HG02973 (cell line): ENCODE results near the gene CHD3.
A peak's percentile ranks its signal among the peaks of the same experiment; 100 is the strongest.
"Not testable (repeated sequence)": the region's sequence is repeated elsewhere in the genome, so short reads cannot be mapped to it uniquely, and the experiment has no call there.

Experiments
- ATAC-seq: cut with Tn5 transposase; IDR thresholded peaks from one replicate; pipeline ENCODE4 v1.9.1; 2021; ENCODE audit warnings: moderate library complexity; ENCODE audit not compliant: unreplicated experiment

The CHD3 gene

DNA sequence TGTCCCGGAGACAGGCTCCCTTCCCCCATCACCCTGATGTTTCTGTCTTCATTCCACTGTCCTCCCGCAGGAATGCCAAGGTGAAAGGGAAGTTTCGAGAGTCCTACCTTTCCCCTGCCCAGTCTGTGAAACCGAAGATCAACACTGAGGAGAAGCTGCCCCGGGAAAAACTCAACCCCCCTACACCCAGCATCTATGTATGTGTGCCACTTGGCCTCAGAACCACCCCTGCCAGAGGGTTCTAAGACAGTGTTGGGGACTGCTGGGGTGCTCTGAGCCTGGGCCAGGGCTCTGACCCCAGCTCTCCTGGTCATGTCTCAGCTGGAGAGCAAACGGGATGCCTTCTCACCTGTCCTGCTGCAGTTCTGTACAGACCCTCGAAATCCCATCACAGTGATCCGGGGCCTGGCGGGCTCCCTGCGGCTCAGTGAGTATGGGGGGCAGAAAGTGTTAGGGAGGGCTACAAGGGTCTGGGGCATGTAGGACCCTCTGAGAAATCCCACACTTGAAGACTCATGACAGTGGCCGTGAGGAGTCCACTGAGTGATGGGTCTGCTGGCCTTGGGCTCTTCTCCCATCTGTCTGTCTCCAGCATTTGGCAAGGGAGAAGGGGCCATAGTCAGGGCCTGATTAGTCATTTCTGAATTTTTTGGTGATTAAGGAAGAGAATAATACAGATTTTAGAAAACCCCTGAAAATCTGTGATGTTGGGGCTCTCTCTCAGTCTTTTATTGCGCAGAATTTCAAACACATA lies 38.7 kb upstream of the CHD3 start:
- ATAC-seq: no peak

GRCh38 chr17:7850701-7851437 lies 37.7 kb upstream of the CHD3 start:
- no peak for ATAC-seq

- ATAC-seq: peak; percentile 57
Measured at GRCh38 chr17:7851438-7852261, 36.9 kb upstream of the CHD3 start.

DNA sequence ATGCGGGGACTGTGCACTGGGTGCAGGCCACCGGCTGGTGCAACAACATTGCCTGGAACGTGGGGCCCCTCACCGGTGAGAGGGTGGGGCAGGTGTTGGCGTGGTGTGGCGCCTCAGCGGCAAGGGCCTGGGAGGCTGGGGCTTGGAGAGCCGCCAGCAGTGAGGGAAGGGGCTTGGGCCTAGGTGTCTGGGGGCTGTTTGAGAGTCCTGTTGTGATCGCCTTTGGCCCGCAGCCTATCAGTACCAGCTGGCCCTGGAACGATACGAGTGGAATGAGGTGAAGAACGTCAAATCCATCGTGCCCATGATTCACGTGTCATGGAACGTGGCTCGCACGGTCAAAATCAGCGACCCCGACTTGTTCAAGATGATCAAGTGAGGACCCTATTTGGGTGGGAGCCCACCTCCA lies 36.3 kb upstream of the CHD3 start:
- no peak for ATAC-seq

- ATAC-seq: no peak
Measured at GRCh38 chr17:7852919-7853690, 35.5 kb upstream of the CHD3 start.

GRCh38 chr17:7853691-7854038 lies 34.9 kb upstream of the CHD3 start:
- ATAC-seq: no peak

DNA sequence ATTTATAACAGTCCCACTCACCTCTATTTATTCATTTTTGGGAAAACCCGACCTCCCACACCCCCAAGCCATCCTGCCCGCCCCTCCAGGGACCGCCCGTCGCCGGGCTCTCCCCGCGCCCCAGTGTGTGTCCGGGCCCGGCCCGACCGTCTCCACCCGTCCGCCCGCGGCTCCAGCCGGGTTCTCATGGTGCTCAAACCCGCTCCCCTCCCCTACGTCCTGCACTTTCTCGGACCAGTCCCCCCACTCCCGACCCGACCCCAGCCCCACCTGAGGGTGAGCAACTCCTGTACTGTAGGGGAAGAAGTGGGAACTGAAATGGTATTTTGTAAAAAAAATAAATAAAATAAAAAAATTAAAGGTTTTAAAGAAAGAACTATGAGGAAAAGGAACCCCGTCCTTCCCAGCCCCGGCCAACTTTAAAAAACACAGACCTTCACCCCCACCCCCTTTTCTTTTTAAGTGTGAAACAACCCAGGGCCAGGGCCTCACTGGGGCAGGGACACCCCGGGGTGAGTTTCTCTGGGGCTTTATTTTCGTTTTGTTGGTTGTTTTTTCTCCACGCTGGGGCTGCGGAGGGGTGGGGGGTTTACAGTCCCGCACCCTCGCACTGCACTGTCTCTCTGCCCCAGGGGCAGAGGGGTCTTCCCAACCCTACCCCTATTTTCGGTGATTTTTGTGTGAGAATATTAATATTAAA lies 34.4 kb upstream of the CHD3 start:
- no peak for ATAC-seq

DNA sequence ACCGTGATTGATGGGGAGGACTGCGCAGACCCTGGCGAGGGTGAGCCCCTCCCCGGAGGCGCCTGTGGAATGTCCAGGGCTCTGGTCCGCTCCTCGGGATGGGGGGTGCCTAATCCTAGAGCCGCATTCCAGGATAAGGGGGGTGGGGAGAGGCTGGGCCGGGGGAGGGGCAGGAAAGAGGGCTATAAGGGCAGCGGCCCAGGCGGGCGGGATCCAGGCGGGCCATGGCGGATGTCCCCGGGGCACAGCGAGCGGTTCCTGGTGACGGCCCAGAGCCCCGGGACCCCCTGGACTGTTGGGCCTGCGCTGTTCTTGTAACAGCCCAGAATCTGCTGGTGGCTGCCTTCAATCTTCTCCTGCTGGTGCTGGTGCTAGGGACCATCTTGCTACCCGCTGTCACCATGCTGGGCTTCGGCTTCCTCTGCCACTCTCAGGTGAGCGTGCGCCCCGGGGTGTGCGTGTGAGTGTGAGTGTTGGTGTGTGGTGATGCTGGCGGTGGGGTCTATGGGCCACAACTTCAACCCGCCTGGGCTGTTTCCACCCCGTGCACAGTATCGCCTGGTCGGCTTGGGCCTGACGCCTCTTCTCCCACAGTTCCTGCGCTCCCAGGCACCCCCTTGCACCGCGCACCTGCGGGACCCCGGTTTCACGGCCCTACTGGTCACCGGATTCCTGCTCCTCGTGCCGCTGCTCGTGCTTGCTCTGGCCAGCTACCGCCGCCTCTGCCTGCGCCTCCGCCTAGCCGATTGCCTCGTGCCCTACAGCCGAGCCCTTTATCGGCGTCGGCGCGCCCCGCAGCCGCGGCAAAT lies 33.5 kb upstream of the CHD3 start, which contains the start of gene TMEM88:
Gene TMEM88, plus strand, starts transcription at position 216 of the 809 bp plus-strand sequence. Its CDS starts 9 bp downstream, at position 225.
- no peak for ATAC-seq

DNA sequence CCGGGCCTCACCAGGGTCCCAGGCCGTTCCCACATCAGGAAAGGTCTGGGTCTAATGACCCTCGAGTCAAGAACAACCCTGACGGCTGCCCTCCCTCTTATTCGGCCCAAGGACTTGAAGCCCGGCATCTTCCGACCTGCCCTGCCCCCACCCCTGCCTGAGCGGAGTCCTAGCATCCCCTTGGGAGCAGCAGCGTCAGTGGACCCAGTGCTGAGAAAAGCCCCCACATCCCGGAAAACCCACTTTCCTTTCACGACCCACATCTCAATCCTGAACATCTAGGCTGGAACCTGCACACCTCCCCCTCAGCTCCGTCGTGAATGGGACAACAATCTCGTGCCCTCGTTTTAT lies 33.0 kb upstream of the CHD3 start:
- no peak for ATAC-seq

GRCh38 chr17:7856011-7856810 lies 32.4 kb upstream of the CHD3 start:
- no peak for ATAC-seq

- ATAC-seq: peak; percentile 64
Measured at GRCh38 chr17:7856811-7857712, 31.5 kb upstream of the CHD3 start, which contains the start of gene NAA38. Gene NAA38, minus strand, starts transcription at chr17:7857559. Its CDS starts 96 bp downstream, at chr17:7857463.

- peak; percentile 29 for ATAC-seq
Measured at GRCh38 chr17:7857713-7858521, 30.7 kb upstream of the CHD3 start, which contains the start of gene CYB5D1. Gene CYB5D1, plus strand, starts transcription at chr17:7858003. Its CDS starts 132 bp downstream, at chr17:7858135.

GRCh38 chr17:7858522-7858810 lies 30.1 kb upstream of the CHD3 start:
- ATAC-seq: no peak

DNA sequence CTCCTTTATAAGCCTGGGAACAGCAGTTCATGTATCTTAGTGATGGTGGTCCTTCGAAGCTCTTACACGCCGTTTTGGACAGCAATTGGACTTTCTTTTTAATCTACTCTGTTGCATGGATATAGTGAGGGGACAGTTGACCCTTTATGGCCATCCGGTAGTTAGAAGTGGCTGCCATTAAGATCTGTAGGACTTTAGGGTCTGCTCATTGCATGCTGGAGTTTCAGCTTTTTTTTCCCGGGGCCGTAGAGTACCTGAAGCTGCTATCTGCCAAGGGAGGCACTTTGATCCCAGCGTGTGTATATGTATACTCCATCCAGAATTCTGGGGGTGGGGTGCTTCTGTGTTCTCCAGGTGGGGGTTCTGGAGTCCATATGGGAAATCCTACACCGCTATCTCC lies 29.6 kb upstream of the CHD3 start:
- no peak for ATAC-seq

DNA sequence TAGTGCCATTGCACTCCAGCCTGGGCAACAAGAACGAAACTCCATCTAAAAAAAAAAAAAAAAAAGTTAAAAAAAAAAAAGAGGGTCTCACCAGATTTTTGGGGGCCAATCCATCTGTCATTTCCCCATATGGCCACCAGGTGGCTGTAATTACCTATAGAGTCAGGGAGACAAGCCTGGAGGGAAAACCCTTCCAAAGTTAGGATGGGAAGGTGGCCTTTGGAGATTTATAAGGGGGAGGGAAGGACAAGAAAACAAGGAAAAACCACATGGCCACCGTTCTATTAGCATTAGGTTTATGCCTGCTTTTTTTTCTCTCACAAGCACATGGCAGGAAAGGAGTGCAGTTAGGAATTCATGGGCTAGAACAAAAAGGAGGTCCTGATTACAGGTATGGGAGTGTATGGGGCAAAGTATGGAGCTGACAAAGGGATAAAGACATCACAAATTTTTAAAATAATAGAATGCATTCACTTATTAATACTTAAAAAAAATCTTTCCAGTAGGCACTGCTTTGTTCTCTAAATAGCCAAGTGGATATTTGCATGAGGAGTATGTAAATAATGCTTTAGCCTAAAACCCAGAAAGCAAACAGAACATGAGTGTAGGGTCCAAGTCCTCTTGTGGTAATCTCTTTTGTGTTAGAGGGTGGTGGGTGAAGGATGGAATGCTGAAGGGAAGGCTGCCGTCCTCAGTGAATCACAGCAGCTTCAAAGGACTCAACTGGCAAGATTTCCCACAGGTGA lies 25.7 kb upstream of the CHD3 start:
- no peak for ATAC-seq

DNA sequence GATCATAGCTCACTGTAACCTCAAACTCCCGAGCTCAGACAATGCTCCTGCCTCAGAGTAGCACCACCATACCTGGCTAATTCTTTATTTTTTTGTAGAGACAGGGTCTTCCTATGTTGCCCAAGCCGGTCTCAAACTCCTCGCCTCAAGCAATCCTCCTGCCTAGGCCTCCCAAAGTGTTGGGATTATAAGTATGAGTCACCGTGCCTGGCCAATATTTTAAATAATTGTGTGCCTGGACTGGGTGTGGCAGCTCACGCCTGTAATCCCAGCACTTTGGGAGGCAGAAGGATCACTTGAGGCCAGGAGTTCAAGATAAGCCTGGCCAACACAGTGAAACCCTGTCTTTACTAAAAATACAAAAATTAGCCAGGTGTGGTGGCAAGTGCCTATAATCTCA lies 24.2 kb upstream of the CHD3 start:
- ATAC-seq: not testable (repeated sequence)
